ENCODE data around the gene ZMAT5. TPM values are rescaled to one million over a fixed set of nuclear protein-coding genes. Genes with fewer than 3 reads are reported as not detected.

ZMAT5 gene
- total and polyA plus RNA-seq, 9 of the 15 experiments (the other 6 are each of a cell fraction or from before 2014, with no cell fraction given) = 2.0 to 25.2 (median 11.9) TPM

- Histone ChIP-seq H3K36me3 (ENCODE audit: control insufficient read depth, insufficient read depth, low read length) (no peaks in the 10 kb centered on the region), H3K27ac (ENCODE audit: extremely low read depth, low read depth, low read length) (no peak overlapping the region), H3K27me3 (ENCODE audit: control insufficient read depth in 2 of 2, insufficient read depth in 2 of 2, low read length in 2 of 2) (no peaks in the 10 kb centered on the region), H3K9me1 (ENCODE audit: control insufficient read depth, insufficient read depth, low read length) (no peaks in the 10 kb centered on the region), H3K79me2 (ENCODE audit: control insufficient read depth, insufficient read depth, low read length) (no peaks in the 10 kb centered on the region), H2AFZ (ENCODE audit: low read depth, low read length) (no peak overlapping the region), H3K9me3 (replicated peaks; ENCODE audit: control insufficient read depth, insufficient read depth, low read depth, low read length) (no peaks in the 10 kb centered on the region), H3K9ac (ENCODE audit: insufficient read depth in 1 of 2, low read depth in 2 of 2, low read length in 2 of 2) (no peak overlapping the region), H3K4me1 (replicated peaks in 1 of 2; ENCODE audit: control insufficient read depth in 2 of 2, insufficient read depth in 2 of 2, low read length in 2 of 2) (no peaks in the 10 kb centered on the region; a peak in 1 of 5 replicates), H3K4me2 (ENCODE audit: insufficient read depth, low read length) (no peak overlapping the region), H3K4me3 (no peak overlapping the region), H4K20me1 (replicated peaks; ENCODE audit: control insufficient read depth, insufficient read depth, low read length) (no peaks in the 10 kb centered on the region)
- FAIRE-seq = peak; percentile 23
- CTCF ChIA-PET (ENCODE audit: low intra/inter-chr PET ratio) = no interaction called here
- in situ Hi-C loops (cut with MboI) = no loop called here
- TF ChIP-seq SMAD2 (IDR thresholded peaks at IDR 0.05; ENCODE audit: low read depth, low read length) (no peak), ZC3H4 (CRISPR knock-in tag; IDR thresholded peaks at IDR 0.05; ENCODE audit: borderline replicate concordance) (no peak), ASH1L (IDR thresholded peaks at IDR 0.05; ENCODE audit: borderline replicate concordance, low read depth, partially characterized antibody) (no peak), NFATC3 (IDR thresholded peaks at IDR 0.05) (no peak), ETV1 (tag; conservative IDR thresholded peaks at IDR 0.05; ENCODE audit: low read depth) (no peak), MEIS2 (IDR thresholded peaks at IDR 0.05; ENCODE audit: partially characterized antibody) (no peak), IRF2 (CRISPR knock-in tag; IDR thresholded peaks at IDR 0.05) (no peak), ETS1 (conservative IDR thresholded peaks at IDR 0.05; ENCODE audit: control insufficient read depth, low read depth, low read length) (no peak), FOXA1 (IDR thresholded peaks at IDR 0.05; ENCODE audit: borderline replicate concordance) (no peak), SIN3A (IDR thresholded peaks at IDR 0.05; ENCODE audit: borderline replicate concordance in 2 of 2, control insufficient read depth in 1 of 2, low read depth in 2 of 2, low read length in 2 of 2) (no peak), SMAD1 (IDR thresholded peaks at IDR 0.05; ENCODE audit: low read depth, low read length, partially characterized antibody) (no peak), LARP7 (IDR thresholded peaks at IDR 0.05) (no peak), ILF3 (IDR thresholded peaks at IDR 0.05; ENCODE audit: borderline replicate concordance) (no peak)
- BruUV-seq (replicated peaks) = no TSS peak
- intact Hi-C loops (cut with micrococcal nuclease) = no loop called here
- POLR2A ChIA-PET = no interaction called here
- DNase-seq (ENCODE audit: extremely low read depth in 1 of 4, low spot score in 3 of 4) = no peak
- WGBS (ENCODE audit: insufficient coverage, low coverage, missing lambda C conversion rate) = 33% methylated on average over 7 of the region's 7 CpGs
- ATAC-seq = no peak
Observed at GRCh38 chr22:29758068-29758622, 8.7 kb downstream of the ZMAT5 start.
